Kidney epithelial cell (primary cell): ENCODE results near the gene FLYWCH1. TPM values are rescaled to one million over a fixed set of nuclear protein-coding genes. Genes with fewer than 3 reads are reported as not detected.
A peak's percentile ranks its signal among the peaks of the same experiment; 100 is the strongest.
"Not testable (repeated sequence)": the region's sequence is repeated elsewhere in the genome, so short reads cannot be mapped to it uniquely, and the experiment has no call there.

ENCODE experiments used
- DNase-seq: peaks from one replicate; pipeline ENCODE4 v3.0.0-alpha.2; 2010; ENCODE audit warnings: low read depth
- H3K27me3 ChIP-seq: 2 replicates; pipeline ENCODE4 v1.6.0; 2011; ENCODE audit warnings: low read length; ENCODE audit not compliant: control insufficient read depth, insufficient read depth
- H3K36me3 ChIP-seq: 2 replicates; pipeline ENCODE4 v1.5.1; 2011; ENCODE audit warnings: low read length; ENCODE audit not compliant: control insufficient read depth, insufficient read depth
- H3K4me3 ChIP-seq: 2 replicates; pipeline ENCODE4 v1.5.1; 2011; ENCODE audit warnings: low read depth, mild to moderate bottlenecking, control low read depth, low read length
- CTCF ChIP-seq: IDR thresholded peaks from 2 replicates; pipeline ENCODE4 v1.5.1; 2011; ENCODE audit warnings: mild to moderate bottlenecking, moderate library complexity, low read length, control low read depth, inconsistent platforms; ENCODE audit not compliant: insufficient read depth, poor library complexity, severe bottlenecking
- total RNA-seq: library from RNA; depleted of rRNA; stranded (reverse); fragments of >200 nt; gene quantifications from 2 replicates; pipeline ENCODE4 v1.2.3, GENCODE V29; 2015

FLYWCH1 gene
- total RNA-seq, 1 donor from 2014 or later = 66.1 TPM

DNA sequence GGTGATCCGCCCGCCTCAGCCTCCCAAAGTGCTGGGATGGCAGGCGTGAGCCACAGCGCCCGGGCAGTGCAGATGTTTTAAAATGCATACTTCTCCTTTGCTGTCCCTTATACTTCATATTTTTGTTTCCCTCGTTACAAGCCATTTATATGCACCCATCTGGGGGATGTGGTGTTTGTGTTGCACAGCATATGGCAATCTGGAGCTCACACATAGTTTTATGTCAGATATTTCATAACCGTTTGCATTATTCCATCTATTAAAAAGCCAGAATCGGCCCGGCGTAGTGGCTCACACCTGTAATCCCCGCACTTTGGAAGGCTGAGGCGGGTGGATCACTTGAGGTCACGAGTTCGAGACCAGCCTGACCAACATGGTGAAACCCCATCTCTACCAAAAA lies 11.8 kb downstream of the FLYWCH1 start:
- TF ChIP-seq CTCF = no peak
- no peak overlapping the region for H3K4me3 ChIP-seq
- no peak for DNase-seq
- H3K27me3 ChIP-seq = no peaks in the 10 kb centered on the region
- no peaks in the 10 kb centered on the region for H3K36me3 ChIP-seq

- no peak for DNase-seq
- Histone ChIP-seq H3K4me3 (no peak overlapping the region), H3K36me3 (no peaks in the 10 kb centered on the region), H3K27me3 (no peaks in the 10 kb centered on the region)
- TF ChIP-seq CTCF = no peak
Observed at GRCh38 chr16:2924901-2925755, 13.4 kb downstream of the FLYWCH1 start.

DNA sequence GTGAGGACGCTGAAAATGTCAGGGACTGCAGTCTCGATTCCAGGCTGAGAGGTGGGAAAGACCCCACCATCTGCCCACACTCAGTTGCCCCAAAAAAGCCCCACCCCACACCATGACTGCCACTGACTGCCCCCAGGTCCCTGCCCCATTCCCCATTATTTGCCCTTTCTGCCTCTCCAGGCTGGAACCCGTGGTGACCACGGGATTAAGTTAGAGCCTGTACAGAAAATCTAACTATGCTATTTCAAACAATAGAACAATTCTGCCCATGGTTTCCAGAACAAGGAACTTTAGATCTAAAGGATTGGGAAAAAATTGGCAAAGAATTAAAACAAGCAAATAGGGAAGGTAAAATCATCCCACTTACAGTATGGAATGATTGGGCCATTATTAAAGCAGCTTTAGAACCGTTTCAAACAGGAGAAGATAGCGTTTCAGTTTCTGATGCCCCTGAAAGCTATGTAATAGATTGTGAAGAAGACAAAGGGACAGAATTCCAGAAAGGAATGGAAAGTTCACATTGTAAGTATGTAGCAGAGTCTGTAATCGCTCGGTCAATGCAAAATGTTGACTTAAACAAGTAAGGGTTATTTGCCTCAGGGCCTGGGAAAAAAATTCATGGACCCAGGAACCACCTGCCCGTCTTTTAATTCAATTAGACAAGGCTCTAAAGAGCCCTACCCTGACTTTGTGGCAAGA lies 14.4 kb downstream of the FLYWCH1 start:
- DNase-seq = no peak
- H3K36me3 ChIP-seq = no peaks in the 10 kb centered on the region
- no peak for TF ChIP-seq CTCF

DNA sequence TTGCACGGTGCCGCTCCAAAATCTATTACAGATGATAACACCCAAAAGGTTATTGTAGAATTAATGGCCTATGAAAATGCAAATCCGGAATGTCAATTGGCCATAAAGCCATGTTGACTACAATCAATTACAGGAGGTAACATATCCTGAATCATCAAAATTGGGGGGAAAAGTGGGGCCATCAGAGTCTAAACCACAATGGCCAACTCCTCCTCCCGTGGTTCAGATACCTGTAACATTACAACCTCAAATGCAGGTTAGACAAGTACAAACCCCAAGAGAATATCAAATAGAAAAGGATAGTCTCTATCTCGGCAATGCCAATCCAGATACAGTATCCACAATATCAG lies 14.9 kb downstream of the FLYWCH1 start:
- H3K36me3 ChIP-seq = no peaks in the 10 kb centered on the region
- TF ChIP-seq CTCF = no peak
- DNase-seq = no peak
- H3K4me3 ChIP-seq = no peak overlapping the region
- no peaks in the 10 kb centered on the region for H3K27me3 ChIP-seq

More for the DNA sequence above, 14.4 kb downstream of the FLYWCH1 start:
- Histone ChIP-seq H3K4me3 (no peak overlapping the region), H3K27me3 (no peaks in the 10 kb centered on the region)

DNA sequence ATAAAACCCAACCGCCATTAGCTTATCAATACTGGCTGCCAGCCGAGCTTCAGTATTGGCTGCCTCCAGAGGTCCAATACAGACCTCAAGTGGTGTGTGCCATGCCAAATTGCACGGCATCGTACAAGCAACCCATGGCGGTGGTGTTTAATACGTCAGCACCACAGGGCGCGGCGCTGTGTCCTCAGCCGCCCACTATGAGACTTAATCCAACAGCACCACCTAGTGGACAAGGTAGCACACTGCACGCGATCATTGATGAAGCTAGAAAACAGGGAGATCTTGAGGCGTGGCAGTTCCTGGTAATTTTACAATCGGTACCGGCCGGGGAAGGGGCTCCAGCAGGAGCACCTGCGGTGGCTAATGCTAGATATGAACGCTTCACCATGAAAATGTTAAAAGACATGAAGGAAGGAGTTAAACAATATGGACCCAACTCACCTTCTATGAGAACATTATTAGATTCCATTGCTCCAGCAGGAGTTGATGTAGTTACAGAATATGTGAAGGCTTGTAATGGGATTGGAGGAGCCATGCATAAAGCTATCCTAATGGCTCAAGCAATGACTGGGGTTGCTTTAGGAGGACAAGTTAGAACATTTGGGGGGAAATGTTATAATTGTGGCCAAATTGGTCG lies 15.4 kb downstream of the FLYWCH1 start:
- no peak for DNase-seq
- Histone ChIP-seq H3K4me3 (no peak overlapping the region), H3K36me3 (no peaks in the 10 kb centered on the region), H3K27me3 (no peaks in the 10 kb centered on the region)
- peak; percentile 90 for TF ChIP-seq CTCF

- H3K27me3 ChIP-seq, H3K4me3 ChIP-seq, DNase-seq, H3K36me3 ChIP-seq: not testable (repeated sequence)
Observed at GRCh38 chr16:2928151-2928550, 16.4 kb downstream of the FLYWCH1 start.
